Astrocyte (in vitro differentiated cells and primary cell): ENCODE measurements around the gene DNM1.

Source experiments
- EZH2 ChIP-seq: IDR thresholded peaks from 2 replicates; pipeline ENCODE4 v1.6.1; 2012; ENCODE audit warnings: mild to moderate bottlenecking, low read length, inconsistent platforms; ENCODE audit not compliant: insufficient read depth
- TF ChIP-seq, protein P1 (sequence below): IDR thresholded peaks from 2 replicates; pipeline ENCODE4 v1.5.1; 2011; ENCODE audit warnings: low read depth, mild to moderate bottlenecking, inconsistent platforms, low read length, moderate library complexity; ENCODE audit not compliant: insufficient read depth

DNA sequence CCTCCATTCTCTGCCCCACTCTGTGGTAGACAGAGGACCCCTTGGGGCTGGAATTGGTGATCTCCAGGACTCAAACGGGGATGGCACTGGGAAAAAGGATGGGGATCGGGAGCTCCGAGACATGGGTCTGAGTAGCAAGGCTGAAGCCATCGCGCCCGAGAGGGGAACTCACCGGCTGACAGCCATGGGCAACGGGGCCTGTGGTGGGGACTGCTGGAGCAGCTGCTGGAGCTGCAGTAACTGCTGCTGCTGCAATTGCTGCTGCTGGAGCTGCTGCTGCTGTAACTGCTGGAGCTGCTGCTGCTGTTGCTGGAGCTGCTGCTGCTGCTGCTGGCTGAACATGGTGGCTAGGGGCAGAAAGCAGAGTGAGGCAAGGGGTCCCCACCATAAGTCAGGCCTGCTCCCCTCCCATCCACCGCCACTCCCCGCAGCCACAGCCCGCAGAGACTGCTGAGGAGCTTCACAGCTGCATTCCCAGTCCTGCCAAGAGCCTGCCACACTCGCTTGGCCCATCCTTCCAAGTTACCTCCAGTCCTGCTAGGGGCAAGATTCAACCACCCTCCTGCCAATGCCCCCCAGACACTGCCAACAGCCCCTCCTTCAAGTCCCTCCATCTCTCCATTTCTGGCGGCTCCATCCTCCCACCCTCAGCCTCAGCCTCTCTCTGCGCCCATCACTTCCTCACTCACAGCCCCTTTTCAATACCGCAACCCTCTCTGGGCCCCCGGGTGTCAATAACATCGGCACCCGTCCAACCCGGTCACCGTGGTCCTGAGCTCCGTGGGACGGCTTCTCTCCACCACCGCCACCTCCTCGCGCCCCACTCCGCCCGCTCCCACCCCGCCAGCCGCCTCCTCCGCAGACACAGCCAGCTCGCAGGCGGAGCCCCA lies 12.4 kb upstream of the DNM1 start:
- TF ChIP-seq, protein P1, sequence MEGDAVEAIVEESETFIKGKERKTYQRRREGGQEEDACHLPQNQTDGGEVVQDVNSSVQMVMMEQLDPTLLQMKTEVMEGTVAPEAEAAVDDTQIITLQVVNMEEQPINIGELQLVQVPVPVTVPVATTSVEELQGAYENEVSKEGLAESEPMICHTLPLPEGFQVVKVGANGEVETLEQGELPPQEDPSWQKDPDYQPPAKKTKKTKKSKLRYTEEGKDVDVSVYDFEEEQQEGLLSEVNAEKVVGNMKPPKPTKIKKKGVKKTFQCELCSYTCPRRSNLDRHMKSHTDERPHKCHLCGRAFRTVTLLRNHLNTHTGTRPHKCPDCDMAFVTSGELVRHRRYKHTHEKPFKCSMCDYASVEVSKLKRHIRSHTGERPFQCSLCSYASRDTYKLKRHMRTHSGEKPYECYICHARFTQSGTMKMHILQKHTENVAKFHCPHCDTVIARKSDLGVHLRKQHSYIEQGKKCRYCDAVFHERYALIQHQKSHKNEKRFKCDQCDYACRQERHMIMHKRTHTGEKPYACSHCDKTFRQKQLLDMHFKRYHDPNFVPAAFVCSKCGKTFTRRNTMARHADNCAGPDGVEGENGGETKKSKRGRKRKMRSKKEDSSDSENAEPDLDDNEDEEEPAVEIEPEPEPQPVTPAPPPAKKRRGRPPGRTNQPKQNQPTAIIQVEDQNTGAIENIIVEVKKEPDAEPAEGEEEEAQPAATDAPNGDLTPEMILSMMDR = no peak
- no peak for TF ChIP-seq EZH2
